HEK293 (cell line): ENCODE measurements around the gene ATXN7.

Experiments used
- CTCF ChIA-PET: fragments of 350-600 bp; formaldehyde crosslinking; extraction: SDS; loops from one replicate; lab custom pipeline; 2021; ENCODE audit warnings: antibody characterized with exemption; lab: Yijun Ruan, JAX
- POLR2A ChIA-PET: fragments of 300-600 bp; formaldehyde crosslinking; extraction: SDS; loops from one replicate; lab custom pipeline; 2020; ENCODE audit warnings: antibody characterized with exemption, inconsistent platforms; lab: Yijun Ruan, JAX
- H3K27ac ChIP-seq: fragments of 200-500 bp; sonication (Bioruptor generic); 2 replicates; pipeline ENCODE4 v1.5.1; 2014; ENCODE audit warnings: low read depth, low read length, control low read depth, inconsistent platforms; ENCODE audit errors: extremely low read depth
- H3K36me3 ChIP-seq, 2 experiments: fragments of 200-500 bp in 1 of 2; sonication (Bioruptor generic) in 1 of 2; 1 replicate in 1 of 2; 2 replicates in 1 of 2; pipeline ENCODE4 v1.5.1; 2014 to 2017; ENCODE audit warnings: inconsistent platforms in 2 of 2, low read length in 2 of 2; ENCODE audit not compliant: control insufficient read depth in 2 of 2, insufficient read depth in 1 of 2
- H3K4me1 ChIP-seq: fragments of 200-500 bp; sonication (Bioruptor generic); 2 replicates; pipeline ENCODE4 v1.5.1; 2014; ENCODE audit warnings: mild to moderate bottlenecking, low read length, inconsistent platforms; ENCODE audit not compliant: control insufficient read depth, insufficient read depth
- H3K4me3 ChIP-seq: 2 replicates; pipeline ENCODE4 v1.5.1; 2011; ENCODE audit warnings: low read depth, mild to moderate bottlenecking, control low read depth, low read length, moderate library complexity
- H3K9me3 ChIP-seq: fragments of 200-500 bp; sonication (Bioruptor generic); 2 replicates; pipeline ENCODE4 v1.5.1; 2014; ENCODE audit warnings: low read depth, low read length, inconsistent platforms; ENCODE audit not compliant: control insufficient read depth, insufficient read depth
- KLF10 ChIP-seq: fragments of 450-650 bp; IDR thresholded peaks from 2 replicates; pipeline ENCODE4 v1.5.1; 2018; ENCODE audit warnings: missing biosample characterization, mild to moderate bottlenecking, missing genetic modification characterization
- PRDM10 ChIP-seq: fragments of 450-650 bp; formaldehyde crosslinking; IDR thresholded peaks from 2 replicates; pipeline ENCODE4 v1.5.1; 2016; ENCODE audit warnings: missing biosample characterization, missing genetic modification characterization
- REPIN1 ChIP-seq: fragments of 450-650 bp; formaldehyde crosslinking; IDR thresholded peaks from 2 replicates; pipeline ENCODE4 v1.5.1; 2017; ENCODE audit warnings: missing biosample characterization, missing genetic modification characterization, low read depth
- SCRT1 ChIP-seq: fragments of 450-650 bp; formaldehyde crosslinking; IDR thresholded peaks from 2 replicates; pipeline ENCODE4 v1.5.1; 2016; ENCODE audit warnings: missing biosample characterization, missing genetic modification characterization, borderline replicate concordance
- SETDB1 ChIP-seq: IDR thresholded peaks from one replicate; pipeline ENCODE4 v1.6.1; 2017; ENCODE audit warnings: mild to moderate bottlenecking, low read length, moderate library complexity, mixed read lengths; ENCODE audit not compliant: insufficient read length
- SP7 ChIP-seq: fragments of 450-650 bp; formaldehyde crosslinking; IDR thresholded peaks from 2 replicates; pipeline ENCODE4 v1.5.1; 2016; ENCODE audit warnings: missing biosample characterization, missing genetic modification characterization
- ZBTB8A ChIP-seq: fragments of 450-650 bp; formaldehyde crosslinking; IDR thresholded peaks from 2 replicates; pipeline ENCODE4 v1.5.1; 2016; ENCODE audit warnings: missing biosample characterization, missing genetic modification characterization
- ZFP37 ChIP-seq: fragments of 450-650 bp; formaldehyde crosslinking; IDR thresholded peaks from 2 replicates; pipeline ENCODE4 v1.5.1; 2016; ENCODE audit warnings: missing biosample characterization, missing genetic modification characterization
- ZNF10 ChIP-seq: fragments of 450-650 bp; formaldehyde crosslinking; IDR thresholded peaks from 2 replicates; pipeline ENCODE4 v1.5.1; 2017; ENCODE audit warnings: missing biosample characterization, missing genetic modification characterization
- ZNF121 ChIP-seq: fragments of 450-650 bp; formaldehyde crosslinking; IDR thresholded peaks from 2 replicates; pipeline ENCODE4 v1.5.1; 2016; ENCODE audit warnings: missing biosample characterization, missing genetic modification characterization
- ZNF184 ChIP-seq: fragments of 450-650 bp; IDR thresholded peaks from 2 replicates; pipeline ENCODE4 v1.5.1; 2018; ENCODE audit warnings: missing biosample characterization, mild to moderate bottlenecking, missing genetic modification characterization
- ZNF239 ChIP-seq: fragments of 450-650 bp; formaldehyde crosslinking; IDR thresholded peaks from 2 replicates; pipeline ENCODE4 v1.5.1; 2016; ENCODE audit warnings: missing biosample characterization, missing genetic modification characterization
- ZNF24 ChIP-seq: fragments of 450-650 bp; formaldehyde crosslinking; IDR thresholded peaks from 2 replicates; pipeline ENCODE4 v1.5.1; 2016; ENCODE audit warnings: missing biosample characterization, missing genetic modification characterization
- ZNF324 ChIP-seq: fragments of 450-650 bp; formaldehyde crosslinking; IDR thresholded peaks from 2 replicates; pipeline ENCODE4 v1.5.1; 2016; ENCODE audit warnings: missing biosample characterization, missing genetic modification characterization
- ZNF354C ChIP-seq: fragments of 450-650 bp; formaldehyde crosslinking; IDR thresholded peaks from 2 replicates; pipeline ENCODE4 v1.5.1; 2016; ENCODE audit warnings: missing biosample characterization, missing genetic modification characterization, low read depth, borderline replicate concordance
- ZNF391 ChIP-seq: fragments of 450-650 bp; formaldehyde crosslinking; IDR thresholded peaks from 2 replicates; pipeline ENCODE4 v1.5.1; 2016; ENCODE audit warnings: low read depth, missing biosample characterization, missing genetic modification characterization, borderline replicate concordance
- ZNF473 ChIP-seq: fragments of 450-650 bp; formaldehyde crosslinking; IDR thresholded peaks from 2 replicates; pipeline ENCODE4 v1.5.1; 2017; ENCODE audit warnings: missing biosample characterization, missing genetic modification characterization
- ZNF501 ChIP-seq: fragments of 450-650 bp; formaldehyde crosslinking; IDR thresholded peaks from 2 replicates; pipeline ENCODE4 v1.5.1; 2016; ENCODE audit warnings: missing biosample characterization, missing genetic modification characterization
- ZNF529 ChIP-seq: fragments of 450-650 bp; formaldehyde crosslinking; IDR thresholded peaks from 2 replicates; pipeline ENCODE4 v1.5.1; 2017; ENCODE audit warnings: missing genetic modification characterization, missing biosample characterization; ENCODE audit not compliant: insufficient replicate concordance
- ZNF548 ChIP-seq: fragments of 450-650 bp; formaldehyde crosslinking; IDR thresholded peaks from 2 replicates; pipeline ENCODE4 v1.5.1; 2016; ENCODE audit warnings: missing biosample characterization, missing genetic modification characterization
- ZNF558 ChIP-seq: fragments of 450-650 bp; formaldehyde crosslinking; IDR thresholded peaks from 2 replicates; pipeline ENCODE4 v1.5.1; 2016; ENCODE audit warnings: missing biosample characterization, missing genetic modification characterization
- ZNF561 ChIP-seq: fragments of 450-650 bp; IDR thresholded peaks from 2 replicates; pipeline ENCODE4 v1.5.1; 2018; ENCODE audit warnings: missing biosample characterization, missing genetic modification characterization, borderline replicate concordance
- ZNF600 ChIP-seq: fragments of 450-650 bp; formaldehyde crosslinking; IDR thresholded peaks from 2 replicates; pipeline ENCODE4 v1.5.1; 2016; ENCODE audit warnings: missing biosample characterization, missing genetic modification characterization
- ZNF645 ChIP-seq: fragments of 450-650 bp; formaldehyde crosslinking; IDR thresholded peaks from 2 replicates; pipeline ENCODE4; 2016; ENCODE audit warnings: missing biosample characterization, missing genetic modification characterization
- ZNF654 ChIP-seq: fragments of 450-650 bp; formaldehyde crosslinking; IDR thresholded peaks from 2 replicates; pipeline ENCODE4 v1.5.1; 2016; ENCODE audit warnings: low read depth, missing biosample characterization, missing genetic modification characterization
- ZNF76 ChIP-seq: fragments of 450-650 bp; formaldehyde crosslinking; IDR thresholded peaks from 2 replicates; pipeline ENCODE4; 2016; ENCODE audit warnings: low read depth, missing biosample characterization, missing genetic modification characterization, borderline replicate concordance
- ZSCAN23 ChIP-seq: fragments of 450-650 bp; formaldehyde crosslinking; IDR thresholded peaks from 2 replicates; pipeline ENCODE4 v1.5.1; 2016; ENCODE audit warnings: missing biosample characterization, missing genetic modification characterization

Gene ATXN7

DNA sequence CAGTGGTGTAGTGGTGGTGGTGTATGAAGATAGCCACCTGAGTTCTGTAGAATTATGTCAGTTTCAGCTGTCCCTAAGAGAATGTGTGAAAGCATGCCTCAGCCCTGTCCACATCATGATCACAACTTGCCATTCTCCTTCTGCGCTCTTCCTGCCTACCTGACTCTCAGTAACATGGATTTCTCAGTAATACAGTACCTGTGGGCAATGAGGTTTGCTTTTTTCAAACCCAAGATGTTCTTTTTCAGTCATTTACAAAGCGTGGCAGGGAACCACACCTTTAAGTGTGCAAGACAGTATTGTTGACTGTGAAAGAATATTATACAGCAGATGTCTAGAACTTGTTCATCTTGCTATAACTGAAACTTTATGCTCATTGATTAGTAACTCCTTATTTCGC, 120.7 kb downstream of the ATXN7 start:
- TF ChIP-seq SCRT1 (tag by site-specific recombination), result no peak
- TF ChIP-seq REPIN1 (tag by site-specific recombination), result no peak
- no peak for TF ChIP-seq ZNF473
- Histone ChIP-seq H3K4me3 (no peak overlapping the region), H3K9me3 (no peaks in the 10 kb centered on the region), H3K27ac (no peak overlapping the region), H3K36me3 (peaks cover 4 to 70% of the 10 kb centered on the region in 2 experiments; a peak in 1 of 3 replicates), H3K4me1 (no peaks in the 10 kb centered on the region)
- CTCF ChIA-PET, result interaction anchor here (1.5 kb wide), 1 partner anchor 9 kb away, joined by 5 read pairs; no protein-coding TSS in a partner anchor
- POLR2A ChIA-PET, result no interaction called here

- TF ChIP-seq PRDM10 (tag by site-specific recombination) (0 out of 2 replicates have a peak, but pooled peaks have one; percentile 24), ZNF654 (tag by site-specific recombination) (no peak)
- peaks cover 4 to 73% of the 10 kb centered on the region in 2 experiments; a peak in 1 of 3 replicates for H3K36me3 ChIP-seq
- ChIA-PET CTCF (no interaction called here), POLR2A (no interaction called here)
- H3K4me1 ChIP-seq, result no peaks in the 10 kb centered on the region
- no peak overlapping the region for H3K27ac ChIP-seq
- no peak overlapping the region for H3K4me3 ChIP-seq
- no peaks in the 10 kb centered on the region for H3K9me3 ChIP-seq
Observed at GRCh38 chr3:63986146-63986545, 122.5 kb downstream of the ATXN7 start.

DNA sequence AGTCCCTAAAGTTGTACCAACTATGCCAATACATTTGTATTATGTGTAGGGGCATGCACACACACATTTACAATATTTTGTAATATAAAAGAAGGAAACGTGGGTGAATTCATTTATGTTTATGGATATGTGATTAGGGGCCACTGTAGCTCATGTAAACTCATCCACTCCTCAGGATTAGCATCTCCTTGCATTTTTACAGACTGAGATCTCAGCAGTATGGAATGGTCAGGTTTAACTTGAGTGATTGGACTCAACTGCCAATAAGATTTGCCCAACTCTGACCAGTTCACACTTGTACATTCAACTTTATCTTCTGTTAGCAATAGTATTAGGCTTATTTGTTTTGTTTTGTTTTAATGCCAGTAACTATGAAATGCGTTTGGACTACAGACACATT, 123.2 kb downstream of the ATXN7 start:
- CTCF ChIA-PET, result no interaction called here
- peaks cover 4 to 73% of the 10 kb centered on the region in 2 experiments; a peak in 1 of 3 replicates for H3K36me3 ChIP-seq

GRCh38 chr3:63988943-63989342, 125.3 kb downstream of the ATXN7 start:
- H3K9me3 ChIP-seq, result no peaks in the 10 kb centered on the region
- POLR2A ChIA-PET, result no interaction called here
- no peak overlapping the region for H3K4me3 ChIP-seq
- H3K27ac ChIP-seq, result no peak overlapping the region
- H3K36me3 ChIP-seq, result peaks cover 4 to 77% of the 10 kb centered on the region in 2 experiments; a peak in 1 of 3 replicates
- CTCF ChIA-PET, result interaction anchor here (0.7 kb wide), 1 partner anchor 497 kb away, joined by 3 read pairs; no protein-coding TSS in a partner anchor
- no peaks in the 10 kb centered on the region for H3K4me1 ChIP-seq
- TF ChIP-seq ZNF600 (tag by site-specific recombination), result no peak
- no peak for TF ChIP-seq ZNF354C (tag by site-specific recombination)
- TF ChIP-seq ZNF184 (tag by site-specific recombination), result no peak
- TF ChIP-seq ZNF76, result no peak
- no peak for TF ChIP-seq ZBTB8A
- no peak for TF ChIP-seq ZNF558
- TF ChIP-seq ZSCAN23 (tag by site-specific recombination), result no peak
- TF ChIP-seq KLF10 (tag by site-specific recombination), result no peak
- no peak for TF ChIP-seq ZNF529
- no peak for TF ChIP-seq ZNF24
- TF ChIP-seq SP7, result no peak
- TF ChIP-seq ZNF324 (tag by site-specific recombination), result no peak
- no peak for TF ChIP-seq ZNF561 (tag by site-specific recombination)
- TF ChIP-seq SETDB1, result no peak
- TF ChIP-seq ZFP37 (tag by site-specific recombination), result no peak
- TF ChIP-seq ZNF10, result no peak

More for the DNA sequence above, 123.2 kb downstream of the ATXN7 start:
- Histone ChIP-seq H3K4me3 (no peak overlapping the region), H3K4me1 (no peaks in the 10 kb centered on the region)
- no peak for TF ChIP-seq ZNF391 (tag by site-specific recombination)
- TF ChIP-seq ZNF239 (tag by site-specific recombination), result no peak
- no peak for TF ChIP-seq ZNF645
- no peak for TF ChIP-seq ZNF24
- TF ChIP-seq ZNF548 (tag by site-specific recombination), result no peak
- TF ChIP-seq ZNF501, result no peak
- no peak for TF ChIP-seq ZNF121 (tag by site-specific recombination)
- no peak for TF ChIP-seq SP7
- TF ChIP-seq, all 188 proteins: peak for 0
- no peak overlapping the region for H3K27ac ChIP-seq
- no peaks in the 10 kb centered on the region for H3K9me3 ChIP-seq
- POLR2A ChIA-PET, result no interaction called here
